Panc1 (cell line): Measurements from ENCODE around the gene TRIM14.

Experiments used
- CTCF ChIP-seq: fragments of 450-650 bp; IDR thresholded peaks from 2 replicates; pipeline ENCODE4 v1.5.1; 2017; ENCODE audit warnings: mild to moderate bottlenecking
- POLR2AphosphoS5 ChIP-seq: IDR thresholded peaks from 2 replicates; pipeline ENCODE4 v1.6.1; 2012; ENCODE audit warnings: mild to moderate bottlenecking, low read depth, low read length, moderate library complexity
- SIN3A ChIP-seq: IDR thresholded peaks from 2 replicates; pipeline ENCODE4 v1.6.1; 2012; ENCODE audit warnings: low read depth, mild to moderate bottlenecking, low read length, moderate library complexity, borderline replicate concordance; ENCODE audit not compliant: insufficient read depth
- TCF7L2 ChIP-seq: IDR thresholded peaks from 2 replicates; pipeline ENCODE4 v1.6.1; 2011; ENCODE audit warnings: mild to moderate bottlenecking, low read depth, low read length, inconsistent platforms

GRCh38 chr9:98097836-98098235, 21.2 kb downstream of the TRIM14 start:
- TF ChIP-seq POLR2AphosphoS5 (no peak), CTCF (no peak), TCF7L2 (no peak), SIN3A (no peak)
